Fibroblast of lung (primary cell): ENCODE data around the gene EEPD1. TPM values are rescaled to one million over a fixed set of nuclear protein-coding genes. Genes with fewer than 3 reads are reported as not detected.

Source experiments
- DNase-seq, 2 donors: peaks; one replicate each; pipeline versions ENCODE4 v3.0.0 to v3.0.0-alpha.2; 2010; ENCODE audit warnings: low read depth in 2 of 2
- H2AFZ ChIP-seq: 2 replicates; pipeline ENCODE4 v1.5.1; 2012; ENCODE audit warnings: low read length, control low read depth, inconsistent platforms
- H3K27ac ChIP-seq: 2 replicates; pipeline ENCODE4 v1.5.1; 2011; ENCODE audit warnings: low read length, control low read depth; ENCODE audit not compliant: insufficient read depth
- H3K27me3 ChIP-seq: 2 replicates; pipeline ENCODE4 v1.5.1; 2011; ENCODE audit warnings: mild to moderate bottlenecking, low read length; ENCODE audit not compliant: control insufficient read depth, insufficient read depth
- H3K36me3 ChIP-seq: 2 replicates; pipeline ENCODE4 v1.5.1; 2011; ENCODE audit warnings: low read length; ENCODE audit not compliant: control insufficient read depth, insufficient read depth
- H3K4me1 ChIP-seq: 2 replicates; pipeline ENCODE4 v1.5.1; 2011; ENCODE audit warnings: low read length; ENCODE audit not compliant: control insufficient read depth, insufficient read depth; ENCODE audit errors: extremely low read depth
- H3K4me2 ChIP-seq: 2 replicates; pipeline ENCODE4 v1.5.1; 2011; ENCODE audit warnings: low read length, control low read depth; ENCODE audit not compliant: insufficient read depth; ENCODE audit errors: extremely low read depth
- H3K4me3 ChIP-seq, 4 experiments: fragments of 200-600 bp in 1 of 4; sonication (generic) in 1 of 4; replicated peaks in 1 of 4; 2 replicates each; pipeline ENCODE4 v1.5.1; 2011 to 2016; ENCODE audit warnings: low read length in 4 of 4, low read depth in 3 of 4, mild to moderate bottlenecking in 3 of 4, control low read depth in 2 of 4, inconsistent platforms in 1 of 4, mixed read lengths in 1 of 4; ENCODE audit not compliant: insufficient read depth in 1 of 4; ENCODE audit errors: control extremely low read depth in 1 of 4
- H3K79me2 ChIP-seq: 2 replicates; pipeline ENCODE4 v1.5.1; 2012; ENCODE audit warnings: mild to moderate bottlenecking, low read length, inconsistent platforms; ENCODE audit not compliant: control insufficient read depth, insufficient read depth
- H3K9ac ChIP-seq: 2 replicates; pipeline ENCODE4 v1.5.1; 2011; ENCODE audit warnings: mild to moderate bottlenecking, low read length, control low read depth; ENCODE audit not compliant: insufficient read depth
- H3K9me3 ChIP-seq: 2 replicates; pipeline ENCODE4 v1.5.1; 2012; ENCODE audit warnings: low read depth, low read length; ENCODE audit not compliant: control insufficient read depth, insufficient read depth
- H4K20me1 ChIP-seq: 2 replicates; pipeline ENCODE4 v1.5.1; 2011; ENCODE audit warnings: low read length; ENCODE audit not compliant: control insufficient read depth, insufficient read depth; ENCODE audit errors: extremely low read depth
- EZH2 ChIP-seq: IDR thresholded peaks from 2 replicates; pipeline ENCODE4 v1.5.1; 2012; ENCODE audit warnings: low read length, control low read depth, mild to moderate bottlenecking; ENCODE audit errors: missing control alignments
- polyA plus RNA-seq, 2 donors: library from polyadenylated mRNA; depleted of rRNA in 1 of 2; stranded (reverse) in 1 of 2; unstranded in 1 of 2; fragments of >200 nt; gene quantifications; 2 replicates each; pipeline ENCODE4 v1.2.1, GENCODE V29; 2011 to 2012; ENCODE audit warnings: missing spikeins in 1 of 2
- total RNA-seq: library from RNA; depleted of rRNA; stranded (reverse); fragments of >200 nt; gene quantifications from 2 replicates; pipeline ENCODE4 v1.2.1, GENCODE V29; 2014
- TF ChIP-seq, protein P1 (sequence below), 2 donors: IDR thresholded peaks in 1 of 2; conservative IDR thresholded peaks in 1 of 2; 1 replicate in 1 of 2; 2 replicates in 1 of 2; pipeline ENCODE4 v1.5.1; 2011 to 2012; ENCODE audit warnings: low read length in 2 of 2, control low read depth in 1 of 2, inconsistent platforms in 1 of 2, low read depth in 1 of 2, mild to moderate bottlenecking in 1 of 2

Gene EEPD1
- total and polyA plus RNA-seq, 2 donors (not counting 1 experiment from before 2014, with no cell fraction given) = 8.4 to 15.9 TPM

DNA sequence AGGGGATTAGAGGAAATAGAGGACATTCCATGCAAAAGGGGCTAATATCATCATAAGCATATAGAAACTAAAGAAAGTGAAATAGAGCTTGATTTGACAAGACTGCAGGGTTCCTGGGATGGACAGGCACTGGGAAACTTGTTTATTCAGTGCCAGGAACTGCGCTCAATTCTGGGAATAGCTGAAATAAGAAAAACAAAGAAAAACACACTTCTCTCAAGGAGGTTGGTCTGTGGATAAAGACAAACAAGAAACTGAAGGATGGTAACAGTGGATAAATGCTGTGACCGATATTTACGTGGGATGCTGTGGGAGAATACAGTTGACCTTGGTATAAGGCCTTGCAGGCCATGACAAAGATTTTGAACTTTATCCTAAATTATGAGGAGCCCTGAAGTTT is 195.7 kb downstream of the EEPD1 start:
- TF ChIP-seq EZH2 = no peak
- TF ChIP-seq, protein P1, sequence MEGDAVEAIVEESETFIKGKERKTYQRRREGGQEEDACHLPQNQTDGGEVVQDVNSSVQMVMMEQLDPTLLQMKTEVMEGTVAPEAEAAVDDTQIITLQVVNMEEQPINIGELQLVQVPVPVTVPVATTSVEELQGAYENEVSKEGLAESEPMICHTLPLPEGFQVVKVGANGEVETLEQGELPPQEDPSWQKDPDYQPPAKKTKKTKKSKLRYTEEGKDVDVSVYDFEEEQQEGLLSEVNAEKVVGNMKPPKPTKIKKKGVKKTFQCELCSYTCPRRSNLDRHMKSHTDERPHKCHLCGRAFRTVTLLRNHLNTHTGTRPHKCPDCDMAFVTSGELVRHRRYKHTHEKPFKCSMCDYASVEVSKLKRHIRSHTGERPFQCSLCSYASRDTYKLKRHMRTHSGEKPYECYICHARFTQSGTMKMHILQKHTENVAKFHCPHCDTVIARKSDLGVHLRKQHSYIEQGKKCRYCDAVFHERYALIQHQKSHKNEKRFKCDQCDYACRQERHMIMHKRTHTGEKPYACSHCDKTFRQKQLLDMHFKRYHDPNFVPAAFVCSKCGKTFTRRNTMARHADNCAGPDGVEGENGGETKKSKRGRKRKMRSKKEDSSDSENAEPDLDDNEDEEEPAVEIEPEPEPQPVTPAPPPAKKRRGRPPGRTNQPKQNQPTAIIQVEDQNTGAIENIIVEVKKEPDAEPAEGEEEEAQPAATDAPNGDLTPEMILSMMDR (conservative IDR thresholded peaks at IDR 0.05 in 1 of 2, IDR thresholded peaks at IDR 0.05 in 1 of 2; ENCODE audit: low read depth in 1 of 2, low read length in 2 of 2) = no peak
- H3K4me3 ChIP-seq = no peak overlapping the region
- no peak overlapping the region for H3K4me2 ChIP-seq
- no peaks in the 10 kb centered on the region for H3K36me3 ChIP-seq
- no peak overlapping the region for H3K27ac ChIP-seq
- H3K27me3 ChIP-seq = no peaks in the 10 kb centered on the region
- DNase-seq = no peak
- H3K9me3 ChIP-seq = no peaks in the 10 kb centered on the region
- peaks cover 7% of the 10 kb centered on the region for H3K4me1 ChIP-seq
- no peaks in the 10 kb centered on the region for H3K79me2 ChIP-seq
- H4K20me1 ChIP-seq = no peaks in the 10 kb centered on the region
- no peak overlapping the region for H3K9ac ChIP-seq
- no peak overlapping the region for H2AFZ ChIP-seq

DNA sequence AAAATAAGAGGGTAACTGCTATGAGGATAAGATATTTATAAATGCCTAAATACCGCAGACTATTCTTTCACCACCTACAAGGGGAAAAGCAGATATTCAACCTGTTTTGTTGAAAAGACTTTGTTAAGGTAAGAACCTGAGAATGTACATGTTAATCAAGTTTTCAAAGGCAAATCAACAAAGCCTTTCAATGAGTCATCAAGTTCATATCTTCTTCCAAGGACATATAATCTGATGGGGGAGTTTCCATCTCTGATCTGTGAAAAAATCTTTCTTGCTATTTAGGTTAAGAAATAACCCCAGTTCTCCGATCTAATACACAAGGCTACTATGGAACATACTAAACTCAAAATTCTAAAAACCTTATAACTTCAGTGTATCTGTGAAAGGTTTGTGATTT is 196.6 kb downstream of the EEPD1 start:
- no peak overlapping the region for H3K9ac ChIP-seq

More for the DNA sequence above, 196.6 kb downstream of the EEPD1 start:
- Histone ChIP-seq H2AFZ (no peak overlapping the region), H3K4me3 (no peak overlapping the region), H3K27ac (no peak overlapping the region), H3K4me1 (peaks cover 7% of the 10 kb centered on the region), H3K9me3 (no peaks in the 10 kb centered on the region), H3K79me2 (no peaks in the 10 kb centered on the region), H3K27me3 (no peaks in the 10 kb centered on the region), H4K20me1 (no peaks in the 10 kb centered on the region), H3K36me3 (no peaks in the 10 kb centered on the region), H3K4me2 (no peak overlapping the region)
- TF ChIP-seq, protein P1 (conservative IDR thresholded peaks at IDR 0.05 in 1 of 2, IDR thresholded peaks at IDR 0.05 in 1 of 2; ENCODE audit: low read depth in 1 of 2, low read length in 2 of 2) = no peak
- TF ChIP-seq EZH2 = no peak
- DNase-seq = peak in 1 of 2 donors; percentile 6

Other genes with a start within 250 kb of the EEPD1 start
- gene ANLN, start 236.6 kb downstream of the EEPD1 start, total RNA-seq = 6.2 and 21.5 TPM in 2 replicates
- gene ANLN, start 236.6 kb downstream of the EEPD1 start, polyA plus RNA-seq = 25.3 and 93.2 TPM in 2 replicates